GM23338 (cell line): ENCODE data around the gene ZNF724. TPM values are rescaled to one million over a fixed set of nuclear protein-coding genes. Genes with fewer than 3 reads are reported as not detected.

Experiments used
- ATAC-seq: fragments of 200-7000 bp; cut with Tn5 transposase; 3 replicates; pipeline ENCODE4 v1.9.1; 2020
- DNase-seq: peaks from one replicate; pipeline ENCODE4 v3.0.0-alpha.2; 2015; ENCODE audit warnings: low spot score
- H2AFZ ChIP-seq: fragments of 200-600 bp; sonication (generic); 2 replicates; pipeline ENCODE4 v1.8.0; 2016; ENCODE audit warnings: antibody characterized with exemption, mild to moderate bottlenecking, moderate library complexity
- H3F3A ChIP-seq: fragments of 200-600 bp; sonication (generic); replicated peaks from 2 replicates; pipeline ENCODE4 v1.8.0; 2017; ENCODE audit warnings: antibody characterized with exemption, mixed run types, low read depth
- H3K27ac ChIP-seq: fragments of 200-600 bp; sonication (generic); 2 replicates; pipeline ENCODE4 v1.6.1; 2016; ENCODE audit warnings: low read depth
- H3K27me3 ChIP-seq: fragments of 200-600 bp; sonication (generic); 2 replicates; pipeline ENCODE4 v1.8.0; 2016; ENCODE audit warnings: mild to moderate bottlenecking, mixed run types, moderate library complexity; ENCODE audit not compliant: insufficient read depth
- H3K36me3 ChIP-seq: fragments of 200-600 bp; sonication (generic); 2 replicates; pipeline ENCODE4 v1.8.0; 2016; ENCODE audit warnings: mild to moderate bottlenecking; ENCODE audit not compliant: insufficient read depth
- H3K4me1 ChIP-seq: fragments of 200-600 bp; sonication (generic); 2 replicates; pipeline ENCODE4 v1.8.0; 2016; ENCODE audit warnings: mild to moderate bottlenecking, moderate library complexity; ENCODE audit not compliant: insufficient read depth
- H3K4me2 ChIP-seq: fragments of 200-600 bp; sonication (generic); 2 replicates; pipeline ENCODE4 v1.7.1; 2017; ENCODE audit warnings: mixed run types
- H3K4me3 ChIP-seq: fragments of 200-600 bp; sonication (generic); 2 replicates; pipeline ENCODE4 v1.6.1; 2016; ENCODE audit warnings: mixed run types
- H3K79me2 ChIP-seq: fragments of 200-600 bp; sonication (generic); replicated peaks from 2 replicates; pipeline ENCODE4 v1.8.0; 2017; ENCODE audit warnings: mild to moderate bottlenecking; ENCODE audit not compliant: insufficient read depth
- H3K9me2 ChIP-seq: fragments of 200-600 bp; sonication (generic); 2 replicates; pipeline ENCODE4 v1.8.0; 2017; ENCODE audit not compliant: insufficient read depth
- H4K20me1 ChIP-seq: fragments of 200-600 bp; sonication (generic); replicated peaks from 2 replicates; pipeline ENCODE4 v1.8.0; 2017; ENCODE audit warnings: mild to moderate bottlenecking; ENCODE audit not compliant: insufficient read depth
- H3K27ac Mint-ChIP-seq: 2 replicates; pipeline ENCODE4 v1.8.0; 2020; ENCODE audit warnings: inconsistent platforms, mild to moderate bottlenecking, moderate library complexity, mixed read lengths
- H3K27me3 Mint-ChIP-seq: 3 replicates; pipeline ENCODE4 v1.8.0; 2022; ENCODE audit warnings: low read depth, mild to moderate bottlenecking, moderate library complexity, mixed read lengths, inconsistent platforms; ENCODE audit not compliant: insufficient read depth, poor library complexity
- H3K36me3 Mint-ChIP-seq: 3 replicates; pipeline ENCODE4 v1.8.0; 2021; ENCODE audit warnings: low read depth, mild to moderate bottlenecking, inconsistent platforms, moderate library complexity, mixed read lengths
- H3K4me1 Mint-ChIP-seq: 3 replicates; pipeline ENCODE4 v1.8.0; 2020; ENCODE audit warnings: mild to moderate bottlenecking, inconsistent platforms, mixed read lengths
- H3K4me3 Mint-ChIP-seq: 3 replicates; pipeline ENCODE4 v1.8.0; 2021; ENCODE audit warnings: moderate library complexity, mild to moderate bottlenecking, inconsistent platforms, mixed read lengths
- H3K9me3 Mint-ChIP-seq: 3 replicates; pipeline ENCODE4 v1.8.0; 2020; ENCODE audit warnings: moderate library complexity, mild to moderate bottlenecking, inconsistent platforms, mixed read lengths
- CTCF ChIP-seq, 2 experiments: fragments of 200-600 bp in 1 of 2; sonication (generic) in 1 of 2; conservative IDR thresholded peaks; 2 replicates each; pipeline versions ENCODE4 v1.5.1 to v1.6.1; 2016 to 2017; ENCODE audit warnings: antibody characterized with exemption in 2 of 2, low read depth in 2 of 2, mild to moderate bottlenecking in 2 of 2, moderate library complexity in 1 of 2
- ETS1 ChIP-seq: IDR thresholded peaks from 2 replicates; pipeline ENCODE4 v1.6.1; 2016; ENCODE audit warnings: antibody characterized with exemption
- EZH2 ChIP-seq: fragments of 200-600 bp; sonication (generic); IDR thresholded peaks from one replicate; pipeline ENCODE4 v1.8.0; 2017; ENCODE audit warnings: antibody characterized with exemption, mild to moderate bottlenecking, low read depth; ENCODE audit not compliant: unreplicated experiment
- JUNB ChIP-seq: IDR thresholded peaks from one replicate; pipeline ENCODE4 v1.6.1; 2016; ENCODE audit warnings: antibody characterized with exemption; ENCODE audit not compliant: unreplicated experiment
- NANOG ChIP-seq: IDR thresholded peaks from 2 replicates; pipeline ENCODE4 v1.6.1; 2016; ENCODE audit warnings: antibody characterized with exemption, borderline replicate concordance
- REST ChIP-seq: IDR thresholded peaks from one replicate; pipeline ENCODE4 v1.6.1; 2018; ENCODE audit warnings: antibody characterized with exemption; ENCODE audit not compliant: unreplicated experiment
- STAT1 ChIP-seq: IDR thresholded peaks from one replicate; pipeline ENCODE4 v1.6.1; 2016; ENCODE audit warnings: antibody characterized with exemption; ENCODE audit not compliant: unreplicated experiment
- ZNF114 ChIP-seq: fragments of 250-450 bp; sonication (Bioruptor Pico); IDR thresholded peaks from 2 replicates; pipeline ENCODE4 v1.5.0; 2020; ENCODE audit warnings: mild to moderate bottlenecking, moderate library complexity
- ZNF331 ChIP-seq: fragments of 250-450 bp; sonication (Bioruptor Pico); IDR thresholded peaks from 2 replicates; pipeline ENCODE4 v1.5.0; 2020; ENCODE audit warnings: low read depth, mild to moderate bottlenecking, moderate library complexity
- polyA plus RNA-seq: library from polyadenylated mRNA; unstranded; fragments of >200 nt; fragmentation: Nextera tagmentation; extraction: Ambion mirVana; gene quantifications from 2 replicates; pipeline ENCODE4 v1.2.1, GENCODE V29; 2016
- total RNA-seq: library from RNA; depleted of rRNA; stranded (reverse); fragments of >200 nt; shearing (Covaris generic); gene quantifications from 2 replicates; pipeline ENCODE4 v1.2.3, GENCODE V29; 2014

Gene ZNF724
- total and polyA plus RNA-seq, 2 experiments from 2014 or later: 35.4 to 85.3 TPM

- peaks cover 32% of the 10 kb centered on the region for H3K79me2 ChIP-seq
- no peak overlapping the region for H3K4me2 ChIP-seq
- no peaks in the 10 kb centered on the region for H3K27me3 ChIP-seq
- H3K4me3 ChIP-seq: no peak overlapping the region
- no peak for ATAC-seq
- no peak overlapping the region for H3K4me3 Mint-ChIP-seq
- H3K36me3 ChIP-seq: peaks cover 33% of the 10 kb centered on the region
- peaks cover 33% of the 10 kb centered on the region for H4K20me1 ChIP-seq
- no peaks in the 10 kb centered on the region for H3K9me3 Mint-ChIP-seq
- H3K4me1 Mint-ChIP-seq: no peaks in the 10 kb centered on the region
- H3K4me1 ChIP-seq: no peaks in the 10 kb centered on the region
- no peaks in the 10 kb centered on the region for H3K9me2 ChIP-seq
- H3K27me3 Mint-ChIP-seq: peaks cover 5% of the 10 kb centered on the region
- no peak overlapping the region for H3K27ac ChIP-seq
- no peak for TF ChIP-seq REST
- no peak for TF ChIP-seq STAT1
- no peak for TF ChIP-seq ETS1
- no peak for TF ChIP-seq EZH2
- TF ChIP-seq CTCF (conservative IDR thresholded peaks at IDR 0.05; ENCODE audit: low read depth in 2 of 2): no peak
- TF ChIP-seq ZNF114: no peak
- TF ChIP-seq ZNF331 (CRISPR knock-in tag): no peak
- TF ChIP-seq JUNB: no peak
- TF ChIP-seq NANOG: no peak
- H3F3A ChIP-seq: no peaks in the 10 kb centered on the region
- no peak for DNase-seq
- no peak overlapping the region for H2AFZ ChIP-seq
- peaks cover 83% of the 10 kb centered on the region for H3K36me3 Mint-ChIP-seq
- no peak overlapping the region for H3K27ac Mint-ChIP-seq
These were observed 13.8 kb upstream of the ZNF724 start for GRCh38 chr19:23263870-23264590.
